ENCODE measurements around the gene CGN. TPM values are rescaled to one million over a fixed set of nuclear protein-coding genes. Genes with fewer than 3 reads are reported as not detected.

The CGN gene
- total and polyA plus RNA-seq, 2 of the 13 experiments (the other 11 are each of a cell fraction or from before 2014, with no cell fraction given), result 0.75 to 0.81 TPM

GRCh38 chr1:151513626-151514121 lies 2.5 kb downstream of the CGN start (continued):
- no peak for TF ChIP-seq ADNP (CRISPR knock-in tag; IDR thresholded peaks at IDR 0.05)
- no peak for TF ChIP-seq LCORL (IDR thresholded peaks at IDR 0.05)
- peak; percentile 94 for TF ChIP-seq LCORL (CRISPR knock-in tag; IDR thresholded peaks at IDR 0.05)
- peak; percentile 27; the same call in 1 of the 2 replicates for TF ChIP-seq MED1 (CRISPR knock-in tag; IDR thresholded peaks at IDR 0.05)
- TF ChIP-seq ZNF513 (CRISPR knock-in tag; conservative IDR thresholded peaks at IDR 0.05), result no peak
- peak; percentile 36; the same call in 1 of the 2 replicates for TF ChIP-seq PPARG (CRISPR knock-in tag; conservative IDR thresholded peaks at IDR 0.05)
- TF ChIP-seq TP53 (CRISPR knock-in tag; conservative IDR thresholded peaks at IDR 0.05), result no peak
- peak; percentile 51; the same call in 1 of the 2 replicates for TF ChIP-seq HES4 (CRISPR knock-in tag; IDR thresholded peaks at IDR 0.05; ENCODE audit: borderline replicate concordance)
- TF ChIP-seq ZSCAN25 (CRISPR knock-in tag; IDR thresholded peaks at IDR 0.05), result no peak
- no peak for TF ChIP-seq HINFP (CRISPR knock-in tag; IDR thresholded peaks at IDR 0.05; ENCODE audit: low read depth)
- peak; percentile 12; the same call in 1 of the 2 replicates for TF ChIP-seq ZNF644 (CRISPR knock-in tag; IDR thresholded peaks at IDR 0.05; ENCODE audit: low read depth)
- peak; percentile 56 for TF ChIP-seq ASH2L (IDR thresholded peaks at IDR 0.05; ENCODE audit: insufficient read length, low read depth, low read length)
- TF ChIP-seq ZNF10 (CRISPR knock-in tag; IDR thresholded peaks at IDR 0.05; ENCODE audit: borderline replicate concordance, low read depth), result no peak
- TF ChIP-seq MTA1 (CRISPR knock-in tag; IDR thresholded peaks at IDR 0.05; ENCODE audit: borderline replicate concordance), result peak; percentile 82; the same call in 1 of the 2 replicates
- TF ChIP-seq MYPOP (CRISPR knock-in tag; IDR thresholded peaks at IDR 0.05), result no peak
- TF ChIP-seq ARID3A (IDR thresholded peaks at IDR 0.05; ENCODE audit: low read depth, low read length), result no peak
- TF ChIP-seq FOXA1 (IDR thresholded peaks at IDR 0.05), result no peak
- peak; percentile 90 for TF ChIP-seq FOXA1 (CRISPR knock-in tag; IDR thresholded peaks at IDR 0.05)
- no peak for TF ChIP-seq CBX2 (IDR thresholded peaks at IDR 0.05; ENCODE audit: low read depth, low read length)
- TF ChIP-seq CBX2 (CRISPR knock-in tag; IDR thresholded peaks at IDR 0.05; ENCODE audit: low read depth), result no peak
- 0 out of 2 replicates have a peak, but pooled peaks have one; percentile 6 for TF ChIP-seq ELF1 (CRISPR knock-in tag; IDR thresholded peaks at IDR 0.05)
